ENCODE measurements around the gene TNIP1. TPM values are rescaled to one million over a fixed set of nuclear protein-coding genes. Genes with fewer than 3 reads are reported as not detected.
A peak's percentile ranks its signal among the peaks of the same experiment; 100 is the strongest.

The TNIP1 gene
- total RNA-seq, 1 experiment from 2014 or later, result 122 TPM

- DNase-seq, result no peak
- TF ChIP-seq EZH2 (IDR thresholded peaks at IDR 0.05; ENCODE audit: low read depth) (no peak), CTCF (conservative IDR thresholded peaks at IDR 0.05) (no peak)
- no peaks in the 10 kb centered on the region for H3K27me3 ChIP-seq (ENCODE audit: insufficient read depth, low read depth)
- no peak overlapping the region for H2AFZ ChIP-seq
- no peaks in the 10 kb centered on the region for H3K9me2 ChIP-seq (ENCODE audit: insufficient read depth)
- no peaks in the 10 kb centered on the region for H3K9me3 ChIP-seq (ENCODE audit: insufficient read depth, low read depth)
- no peaks in the 10 kb centered on the region for H4K20me1 ChIP-seq (ENCODE audit: insufficient read depth)
- no peaks in the 10 kb centered on the region for H3K79me2 ChIP-seq (ENCODE audit: low read depth)
- no peaks in the 10 kb centered on the region for H3K36me3 ChIP-seq (ENCODE audit: low read depth)
- no peak overlapping the region for H3K4me3 ChIP-seq
- no peaks in the 10 kb centered on the region for H3K4me1 ChIP-seq (replicated peaks; ENCODE audit: insufficient read depth)
- no peak overlapping the region for H3K4me2 ChIP-seq
- H3F3A ChIP-seq (ENCODE audit: insufficient read depth, low read depth), result no peaks in the 10 kb centered on the region
- H3K27ac ChIP-seq, result no peak overlapping the region
- intact Hi-C loops (cut with micrococcal nuclease; ENCODE audit: unreplicated experiment), result loop anchor here (2.0 to 10.0 kb wide), 4 partner anchors 45 to 649 kb away; no protein-coding TSS in a partner anchor
- ChIA-PET POLR2A (ENCODE audit: unreplicated experiment) (no interaction called here), CTCF (interaction anchor here (0.6 kb wide), 1 partner anchor 253 kb away, joined by 3 read pairs; no protein-coding TSS in a partner anchor)
- no TSS peak for BruUV-seq (replicated peaks)
Measured at GRCh38 chr5:151003503-151003860, 77.4 kb downstream of the TNIP1 start.

GRCh38 chr5:151002681-151003502 lies 77.9 kb downstream of the TNIP1 start:
- H3K4me2 ChIP-seq, result no peak overlapping the region
- H3K9me3 ChIP-seq (ENCODE audit: insufficient read depth, low read depth), result no peaks in the 10 kb centered on the region

GRCh38 chr5:151002250-151002649 lies 78.6 kb downstream of the TNIP1 start:
- H3K4me3 ChIP-seq, result no peak overlapping the region
- no peaks in the 10 kb centered on the region for H3K36me3 ChIP-seq (ENCODE audit: low read depth)
- H3K27ac ChIP-seq, result no peak overlapping the region
- DNase-seq, result peak in 1 of 2 experiments; percentile 39
- BruUV-seq (replicated peaks), result no TSS peak
- no peak overlapping the region for H2AFZ ChIP-seq
- CTCF ChIA-PET, result interaction anchor here (0.5 to 1.4 kb wide), 18 partner anchors 47 to 650 kb away, joined by 3 to 26 read pairs (median 5); no protein-coding TSS in a partner anchor
- POLR2A ChIA-PET (ENCODE audit: unreplicated experiment), result no interaction called here
- H4K20me1 ChIP-seq (ENCODE audit: insufficient read depth), result no peaks in the 10 kb centered on the region
- TF ChIP-seq CTCF (conservative IDR thresholded peaks at IDR 0.05) (peak; percentile 69), EZH2 (IDR thresholded peaks at IDR 0.05; ENCODE audit: low read depth) (no peak)
- no peaks in the 10 kb centered on the region for H3K27me3 ChIP-seq (ENCODE audit: insufficient read depth, low read depth)
- no peak overlapping the region for H3K4me2 ChIP-seq
- no peaks in the 10 kb centered on the region for H3K9me2 ChIP-seq (ENCODE audit: insufficient read depth)
- H3K4me1 ChIP-seq (replicated peaks; ENCODE audit: insufficient read depth), result no peaks in the 10 kb centered on the region
- no peaks in the 10 kb centered on the region for H3K79me2 ChIP-seq (ENCODE audit: low read depth)
- no peaks in the 10 kb centered on the region for H3K9me3 ChIP-seq (ENCODE audit: insufficient read depth, low read depth)
- no peaks in the 10 kb centered on the region for H3F3A ChIP-seq (ENCODE audit: insufficient read depth, low read depth)
- intact Hi-C loops (cut with micrococcal nuclease; ENCODE audit: unreplicated experiment), result loop anchor here (1.0 to 10.0 kb wide), 7 partner anchors 47 to 650 kb away; no protein-coding TSS in a partner anchor

More at GRCh38 chr5:151002681-151003502, 77.9 kb downstream of the TNIP1 start:
- no peaks in the 10 kb centered on the region for H3K27me3 ChIP-seq (ENCODE audit: insufficient read depth, low read depth)
- H3K4me3 ChIP-seq, result no peak overlapping the region
- H3K4me1 ChIP-seq (replicated peaks; ENCODE audit: insufficient read depth), result no peaks in the 10 kb centered on the region
- no peak overlapping the region for H3K27ac ChIP-seq
- H3F3A ChIP-seq (ENCODE audit: insufficient read depth, low read depth), result no peaks in the 10 kb centered on the region
- no peaks in the 10 kb centered on the region for H3K36me3 ChIP-seq (ENCODE audit: low read depth)
- BruUV-seq (replicated peaks), result no TSS peak
- no peaks in the 10 kb centered on the region for H4K20me1 ChIP-seq (ENCODE audit: insufficient read depth)
- DNase-seq, result no peak
- no peaks in the 10 kb centered on the region for H3K9me2 ChIP-seq (ENCODE audit: insufficient read depth)
- TF ChIP-seq CTCF (conservative IDR thresholded peaks at IDR 0.05), result no peak
- no peak for TF ChIP-seq EZH2 (IDR thresholded peaks at IDR 0.05; ENCODE audit: low read depth)
- POLR2A ChIA-PET (ENCODE audit: unreplicated experiment), result no interaction called here
- H2AFZ ChIP-seq, result no peak overlapping the region
- CTCF ChIA-PET, result interaction anchor here (0.5 to 1.4 kb wide), 13 partner anchors 46 to 649 kb away, joined by 3 to 26 read pairs (median 5); no protein-coding TSS in a partner anchor
- H3K79me2 ChIP-seq (ENCODE audit: low read depth), result no peaks in the 10 kb centered on the region
- intact Hi-C loops (cut with micrococcal nuclease; ENCODE audit: unreplicated experiment), result loop anchor here (1.0 to 10.0 kb wide), 7 partner anchors 46 to 649 kb away; no protein-coding TSS in a partner anchor
